GM18517 (cell line): ENCODE data around the gene BTBD18.
A peak's percentile ranks its signal among the peaks of the same experiment; 100 is the strongest.

Experiments used
- ATAC-seq: cut with Tn5 transposase; IDR thresholded peaks from one replicate; pipeline ENCODE4 v1.9.1; 2021; ENCODE audit warnings: mild to moderate bottlenecking, moderate library complexity; ENCODE audit not compliant: unreplicated experiment

BTBD18 gene, protein sequence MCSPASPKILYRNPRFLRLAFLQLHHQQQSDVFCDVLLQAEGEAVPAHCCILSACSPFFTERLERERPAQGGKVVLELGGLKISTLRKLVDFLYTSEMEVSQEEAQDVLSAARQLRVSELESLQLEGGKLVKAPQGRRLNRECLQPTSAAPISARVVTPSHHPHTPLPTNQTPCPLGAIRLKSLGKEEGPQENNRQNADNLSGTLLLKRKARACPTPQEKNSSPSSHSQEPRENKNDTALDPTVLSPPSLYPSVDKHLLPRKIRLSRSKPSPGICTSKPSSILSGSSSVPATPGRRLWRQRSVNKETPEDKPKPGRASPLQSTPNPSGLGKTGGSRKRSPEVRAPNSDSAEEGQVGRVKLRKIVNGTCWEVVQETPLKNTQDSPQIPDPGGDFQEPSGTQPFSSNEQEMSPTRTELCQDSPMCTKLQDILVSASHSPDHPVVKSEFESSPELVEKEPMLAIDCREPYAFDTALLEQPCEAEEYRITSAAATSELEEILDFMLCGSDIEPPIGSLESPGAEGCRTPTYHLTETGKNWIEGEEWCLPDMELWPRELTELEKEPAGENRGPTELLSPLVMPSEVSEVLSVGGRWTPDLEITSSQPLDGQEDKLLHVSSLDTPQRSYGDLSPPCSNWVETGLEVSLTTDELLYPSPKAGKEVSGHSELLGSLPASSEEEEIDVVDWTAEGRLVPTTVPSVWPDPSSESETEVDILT

DNA sequence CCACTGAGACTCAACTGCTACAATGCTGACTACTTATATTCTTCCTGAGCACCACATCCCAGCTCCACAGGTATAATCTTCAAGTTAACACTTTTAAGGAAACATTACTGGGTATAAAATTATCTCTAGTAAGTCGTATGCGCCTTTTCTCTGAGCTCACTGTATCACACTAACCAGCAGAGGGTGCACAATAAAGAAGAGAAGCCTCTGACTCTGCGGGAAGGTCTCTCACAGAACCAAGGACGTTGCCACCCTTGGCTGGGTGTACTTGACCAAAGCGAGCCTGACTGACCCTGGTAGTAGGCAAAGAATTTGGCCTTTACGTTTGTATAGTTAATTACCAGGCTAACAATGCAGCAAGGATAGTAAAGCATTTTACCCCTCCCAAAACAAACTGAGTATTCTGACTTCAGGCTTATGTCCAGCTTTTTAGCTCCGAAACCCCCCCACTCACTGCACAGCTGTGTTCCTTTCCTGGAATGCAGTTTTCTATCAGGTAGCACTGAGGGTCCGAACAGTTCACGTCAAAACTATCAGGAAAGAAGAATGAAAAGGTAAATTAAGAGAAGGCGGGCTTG lies at the start of gene BTBD18:
TSS of gene BTBD18 (minus strand) at position 144 of the 578 bp plus-strand sequence. CDS start 631 bp downstream, outside the sequence.
- no peak for ATAC-seq

DNA sequence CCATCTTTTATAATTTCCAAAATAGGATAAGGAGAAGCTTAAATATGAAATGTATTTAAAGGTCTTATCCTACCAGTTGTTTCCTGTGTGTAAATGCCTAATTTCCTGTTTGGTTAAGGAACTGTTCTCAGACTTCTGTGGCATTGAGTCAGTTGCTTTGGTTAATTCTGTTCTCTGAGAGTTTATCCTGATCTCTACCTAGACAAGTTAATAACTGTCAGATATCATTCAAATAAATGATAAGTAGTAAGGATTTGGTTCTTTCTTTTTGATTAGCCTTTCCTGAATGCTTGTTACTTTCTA lies 49.5 kb upstream of the BTBD18 start:
- ATAC-seq = no peak

DNA sequence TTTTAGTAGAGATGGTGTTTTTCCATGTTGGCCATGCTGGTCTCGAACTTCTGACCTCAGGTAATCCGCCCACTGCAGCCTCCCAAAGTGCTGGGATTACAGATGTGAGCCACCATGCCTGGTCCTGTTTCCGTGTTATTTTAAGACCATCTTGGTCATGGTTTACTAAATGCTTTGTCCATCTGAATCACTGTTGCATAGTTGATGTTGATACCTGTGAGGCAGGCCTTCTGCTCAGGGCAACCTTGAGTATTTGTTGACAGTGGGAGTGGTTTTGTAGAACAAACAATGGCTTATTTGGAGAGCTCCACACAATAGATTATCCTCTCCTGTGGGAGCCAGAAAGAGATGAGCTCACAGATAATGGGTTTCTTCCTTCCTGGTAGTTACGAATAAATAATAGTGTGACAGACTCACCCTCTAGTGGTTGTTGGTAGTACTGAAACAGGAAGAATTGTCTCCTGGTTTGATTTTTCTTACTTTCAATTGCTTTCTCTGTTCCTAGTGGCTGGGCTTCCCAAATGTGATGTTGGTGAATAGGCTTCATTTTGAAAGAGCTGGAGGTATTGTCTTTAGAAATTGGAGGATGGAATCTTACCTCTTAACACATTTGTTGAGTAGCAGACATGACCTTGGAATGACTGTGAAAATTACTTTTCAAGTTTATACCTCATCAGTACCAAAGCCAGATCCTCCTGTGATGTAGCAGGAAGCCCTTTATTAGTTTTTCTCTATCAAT lies 49.0 kb upstream of the BTBD18 start:
- peak; percentile 91 for ATAC-seq

DNA sequence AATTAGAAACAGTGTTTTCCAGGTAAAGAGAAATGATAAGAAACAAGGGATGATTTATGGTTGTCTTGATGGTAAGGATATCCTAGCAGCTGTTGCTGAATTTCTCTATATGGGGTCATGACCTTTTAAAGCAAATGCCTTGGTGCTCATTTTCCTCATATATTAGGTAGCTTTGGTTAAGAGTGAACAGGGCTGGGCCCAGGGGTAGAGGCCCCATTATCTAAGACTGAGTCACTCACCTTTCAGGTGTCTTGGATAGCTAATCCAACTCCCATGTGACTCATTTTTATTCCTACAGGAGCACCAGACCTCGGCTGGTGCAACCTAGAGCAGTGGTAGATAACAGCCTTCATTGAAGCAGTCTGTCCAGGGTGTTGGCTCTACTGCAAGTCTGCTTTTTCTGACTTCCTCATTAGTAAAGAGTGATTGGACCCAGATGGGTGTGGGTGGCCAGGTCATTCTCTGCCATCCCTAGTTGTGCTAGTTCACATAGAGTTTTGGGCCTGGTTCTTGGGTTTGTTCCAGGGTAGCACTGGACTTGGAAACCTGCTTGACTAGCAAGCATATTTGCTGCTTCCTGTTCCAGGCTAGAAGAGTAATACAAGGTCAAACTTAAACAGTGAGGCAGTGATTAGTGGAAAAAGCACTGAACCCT lies 47.4 kb upstream of the BTBD18 start:
- no peak for ATAC-seq

DNA sequence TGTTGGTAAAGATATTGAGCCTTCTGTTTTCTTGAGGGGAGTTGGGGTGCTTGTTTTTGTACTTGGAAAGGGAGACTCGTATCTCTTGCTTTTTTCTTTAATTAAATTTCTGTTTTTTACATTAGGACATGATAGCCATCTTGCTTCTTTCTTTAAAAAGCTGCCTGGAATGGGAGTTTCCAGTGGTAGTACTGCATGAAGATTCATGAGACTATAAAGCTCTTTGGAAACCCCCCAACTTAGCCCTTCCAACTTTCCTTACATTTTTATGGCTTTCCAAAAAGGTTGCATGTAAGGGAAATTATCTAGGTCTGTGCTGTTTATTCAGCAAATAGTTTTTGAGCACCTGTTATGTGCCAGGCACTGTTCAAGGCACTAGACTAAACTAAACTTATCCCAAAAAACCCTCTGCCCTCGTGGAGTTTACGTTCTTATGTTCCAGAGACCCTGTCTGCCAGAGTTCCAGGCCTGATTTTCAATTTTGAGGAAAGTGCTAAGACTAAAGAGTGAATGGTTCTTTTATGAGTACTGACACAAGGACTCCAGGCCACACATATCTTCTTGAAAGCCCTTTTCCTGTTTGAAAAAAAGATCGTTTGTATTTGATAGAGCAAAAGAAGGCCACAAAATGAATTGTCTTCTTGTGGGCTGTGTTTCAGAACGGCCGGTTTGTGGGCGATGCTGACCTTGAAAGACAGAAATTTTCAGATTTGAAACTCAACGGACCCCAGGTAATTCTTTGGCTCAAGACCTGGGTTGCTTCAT lies 41.9 kb upstream of the BTBD18 start:
- no peak for ATAC-seq

DNA sequence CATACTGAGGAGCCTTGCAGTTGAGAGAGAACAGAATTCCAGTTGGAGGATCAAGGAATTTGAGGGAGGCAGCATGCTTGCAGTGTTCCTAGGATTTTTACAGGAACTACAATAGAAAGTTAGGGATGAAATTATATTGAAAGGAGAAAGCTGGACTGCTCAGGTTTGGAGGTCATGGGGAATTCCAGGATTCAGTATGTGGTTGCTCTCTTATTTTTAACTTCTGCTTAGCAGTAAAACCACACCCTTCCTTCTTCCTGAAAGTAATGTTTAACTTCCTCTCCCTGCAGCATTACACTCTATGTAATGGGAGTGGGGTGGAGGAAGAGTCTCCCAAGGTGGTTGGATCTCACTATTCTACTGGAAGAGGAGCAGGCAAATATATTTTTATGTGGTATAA lies 41.3 kb upstream of the BTBD18 start:
- peak; percentile 11 for ATAC-seq

DNA sequence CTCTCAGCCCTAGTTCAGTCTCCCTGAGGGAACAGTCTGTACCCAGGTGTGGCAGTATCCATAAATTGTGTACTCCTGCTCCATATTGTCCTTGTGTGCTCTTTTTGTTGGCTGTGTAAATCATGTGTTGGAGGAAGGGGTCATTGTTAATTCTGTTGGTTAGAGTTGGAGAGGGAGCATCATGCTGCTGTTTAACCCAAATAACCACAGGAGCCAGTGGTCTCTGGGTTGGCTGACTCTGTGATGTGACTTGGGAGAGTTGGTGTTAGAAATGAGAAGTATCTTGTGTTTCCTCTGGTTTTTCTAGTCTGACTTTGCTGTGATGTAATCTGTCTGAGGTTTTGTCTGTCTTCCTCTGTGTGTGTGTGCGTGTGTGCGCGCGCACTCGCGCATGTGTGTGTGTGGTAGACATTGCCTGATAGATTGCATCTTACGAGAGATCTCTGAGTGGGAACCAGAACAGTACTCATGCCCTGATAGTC lies 40.5 kb upstream of the BTBD18 start:
- peak; percentile 93 for ATAC-seq

DNA sequence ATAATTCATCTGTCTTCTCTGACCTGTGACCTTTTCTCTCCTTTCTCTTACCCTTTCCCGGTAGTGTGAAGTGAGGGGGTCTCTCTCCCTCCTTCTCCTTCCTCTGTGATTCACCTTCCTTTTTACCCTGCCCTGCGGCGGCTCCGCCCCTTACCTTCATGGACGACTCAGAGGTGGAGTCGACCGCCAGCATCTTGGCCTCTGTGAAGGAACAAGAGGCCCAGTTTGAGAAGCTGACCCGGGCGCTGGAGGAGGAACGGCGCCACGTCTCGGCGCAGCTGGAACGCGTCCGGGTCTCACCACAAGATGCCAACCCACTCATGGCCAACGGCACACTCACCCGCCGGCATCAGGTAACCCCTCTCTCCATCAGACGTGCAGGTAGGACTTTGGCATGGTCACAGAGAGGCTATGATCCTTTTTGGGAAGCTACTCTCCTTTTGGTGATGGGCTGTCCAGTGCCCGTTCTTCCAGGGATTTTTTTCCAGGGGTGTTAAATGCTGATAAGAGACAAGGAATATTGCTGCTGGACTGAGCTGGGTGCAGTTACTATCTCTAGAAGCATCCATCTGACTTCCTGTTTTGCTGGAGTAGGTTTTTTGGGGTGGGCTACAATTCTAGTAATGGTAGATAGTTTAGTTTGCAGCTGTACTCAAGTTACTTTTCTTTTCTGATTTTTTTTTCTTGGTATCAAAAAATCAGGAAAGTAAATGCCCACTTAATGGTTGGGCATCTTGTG lies 39.9 kb upstream of the BTBD18 start:
- no peak for ATAC-seq

DNA sequence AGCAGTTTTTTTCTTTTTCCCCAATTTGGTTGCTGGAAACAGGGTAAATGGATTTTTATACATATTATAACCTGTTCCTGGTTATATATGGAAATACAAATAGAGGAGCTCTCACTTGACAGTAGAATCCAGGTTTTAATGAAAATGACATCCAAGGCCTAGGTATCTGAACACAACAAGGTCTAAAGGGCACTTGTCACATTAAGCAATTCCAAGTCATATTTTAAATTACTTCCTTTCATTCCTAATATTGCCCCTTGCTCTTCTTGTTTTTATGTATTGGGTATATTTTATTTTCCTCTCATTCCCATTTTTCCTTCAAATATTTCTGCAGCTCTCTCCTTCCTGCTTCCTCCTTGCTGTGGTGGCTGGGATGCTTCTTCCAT lies 37.1 kb upstream of the BTBD18 start:
- ATAC-seq = no peak

DNA sequence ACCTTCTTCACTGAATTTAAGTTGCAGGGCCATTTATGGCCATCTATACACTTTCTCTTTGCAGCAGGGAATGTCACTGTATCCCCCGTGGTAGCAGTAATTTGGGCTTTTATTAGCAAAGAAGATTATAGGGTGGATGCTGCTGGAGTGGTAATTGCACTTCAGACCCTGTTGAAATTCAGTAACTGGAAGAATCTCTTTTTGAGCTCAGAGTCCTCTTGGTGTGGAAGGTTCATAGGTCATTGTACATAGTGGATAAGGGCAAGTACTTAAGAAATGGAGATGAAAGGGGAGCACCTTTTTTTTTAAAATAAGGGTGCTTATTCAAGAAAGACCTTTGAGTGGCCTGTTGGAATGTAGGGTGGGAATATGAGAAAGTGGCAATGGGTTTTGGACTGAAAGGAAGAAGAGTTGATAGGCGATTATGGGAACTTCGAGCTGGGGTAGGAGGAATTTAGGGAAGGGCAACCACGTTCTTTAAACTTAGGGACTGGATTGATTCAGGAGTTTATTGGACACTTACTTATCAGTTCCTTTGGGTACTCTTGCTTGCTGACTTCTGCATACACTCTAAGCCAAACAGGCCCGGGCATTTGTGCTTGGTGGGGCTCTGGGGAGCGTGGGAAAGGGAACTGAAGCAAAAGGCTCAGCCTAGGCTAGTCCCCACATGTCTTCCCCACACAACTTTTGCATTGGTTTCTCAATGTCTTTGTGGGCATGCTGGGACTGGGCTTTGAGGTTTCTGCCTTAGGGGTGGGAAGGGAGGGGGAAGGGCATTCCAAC lies 36.5 kb upstream of the BTBD18 start:
- ATAC-seq = no peak

DNA sequence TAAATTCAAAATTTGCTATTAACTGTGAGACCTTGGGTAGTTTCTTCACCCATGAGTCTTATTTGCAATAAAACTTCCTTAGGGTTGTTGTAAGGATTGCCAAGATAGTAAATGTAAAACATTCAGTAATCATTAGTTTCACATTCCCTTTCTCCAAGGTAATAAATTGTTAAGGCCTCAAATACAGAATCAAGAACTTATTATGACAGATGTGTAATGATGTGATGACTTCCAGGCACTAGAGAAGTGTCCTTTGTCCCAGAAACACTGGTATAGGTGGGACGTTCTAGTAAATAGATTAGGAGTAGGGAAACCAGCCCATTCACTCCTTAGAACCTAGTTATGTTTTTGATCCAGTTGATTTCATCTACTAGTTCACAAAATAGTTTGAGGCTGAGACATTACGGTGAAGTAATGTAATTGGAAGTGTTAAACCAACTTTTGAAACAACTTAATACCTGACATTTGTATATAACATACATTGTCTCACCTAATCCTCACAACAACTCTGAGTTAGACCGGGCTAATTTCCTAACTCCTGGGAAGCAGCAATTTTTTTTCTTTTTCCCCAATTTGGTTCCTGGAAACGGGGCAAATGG lies 35.5 kb upstream of the BTBD18 start:
- no peak for ATAC-seq

DNA sequence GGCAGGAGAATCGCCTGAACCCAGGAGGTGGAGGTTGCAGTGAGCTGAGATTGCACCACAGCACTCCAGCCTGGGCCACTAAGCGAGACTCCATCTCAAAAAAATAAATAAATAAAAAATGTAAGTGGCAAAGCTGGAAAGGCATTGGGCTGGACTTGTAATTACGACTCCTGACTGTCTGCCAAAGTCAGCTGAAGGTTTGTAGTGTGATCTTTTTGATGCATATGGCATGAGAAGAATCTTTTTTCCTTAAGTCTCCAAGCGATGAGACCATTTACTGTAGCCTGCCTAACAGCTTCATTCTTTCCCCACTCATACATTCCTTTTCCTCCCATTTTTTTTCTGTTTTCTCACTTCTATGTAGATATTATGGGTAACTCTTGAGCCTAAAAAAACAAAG lies 34.8 kb upstream of the BTBD18 start:
- ATAC-seq = no peak

DNA sequence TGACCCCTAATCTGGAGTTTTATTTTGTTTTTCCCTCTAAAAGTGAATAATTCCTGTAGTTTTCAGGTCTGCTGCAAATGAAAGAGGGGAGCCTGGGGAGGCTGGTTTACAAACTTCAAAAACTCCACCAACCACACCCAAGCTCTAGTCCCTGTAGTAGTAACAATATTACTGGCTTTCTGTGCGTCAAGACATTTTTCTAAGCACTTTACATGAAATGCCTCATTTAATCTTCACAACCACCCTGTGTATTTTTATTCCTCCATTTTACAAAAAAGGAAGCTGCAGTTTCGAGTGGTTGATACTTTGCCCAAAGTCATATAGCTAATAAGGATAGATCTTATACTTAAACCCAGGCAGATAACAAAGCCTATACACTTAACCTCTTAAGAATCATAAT lies 33.5 kb upstream of the BTBD18 start:
- ATAC-seq = no peak

DNA sequence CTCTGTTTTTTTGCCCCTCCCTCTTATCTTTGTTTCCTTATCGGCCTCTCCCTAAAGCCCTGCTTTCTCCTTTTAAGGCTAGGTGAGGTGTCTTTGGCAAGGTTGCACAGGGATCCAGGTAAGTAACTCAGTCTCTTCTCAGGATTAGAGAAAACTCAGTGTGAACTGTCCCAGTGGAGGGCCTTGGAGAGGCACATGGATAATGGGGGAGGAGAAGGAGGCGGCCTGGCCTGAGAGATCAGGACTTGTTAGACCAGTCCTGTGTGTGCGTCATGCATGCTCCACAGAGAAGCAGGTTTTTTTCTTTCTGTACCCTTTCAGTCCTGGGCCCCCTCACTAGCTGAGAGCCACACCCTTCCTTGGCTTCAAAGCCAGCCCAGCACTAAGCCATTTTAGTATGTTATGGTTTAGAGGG lies 29.9 kb upstream of the BTBD18 start:
- ATAC-seq = no peak

DNA sequence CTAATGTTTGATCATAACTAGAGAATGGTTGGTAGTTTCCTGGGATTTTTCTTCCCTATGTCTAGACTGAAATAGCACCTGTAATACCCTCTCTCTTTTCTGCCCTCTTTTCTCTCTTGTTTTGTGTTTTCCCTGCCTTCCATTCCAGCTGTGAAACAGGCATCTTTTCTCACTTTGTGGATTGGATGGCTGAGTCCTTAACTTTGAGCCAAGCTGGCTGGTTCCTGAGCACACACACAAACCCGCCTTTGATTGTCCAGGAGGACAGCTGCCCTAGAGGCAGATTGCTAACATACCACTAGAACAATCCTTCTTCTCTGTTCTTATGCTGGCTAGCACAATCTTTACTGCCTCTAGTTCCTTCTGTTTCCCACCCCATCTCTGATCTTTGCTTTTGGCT lies 27.7 kb upstream of the BTBD18 start:
- no peak for ATAC-seq

DNA sequence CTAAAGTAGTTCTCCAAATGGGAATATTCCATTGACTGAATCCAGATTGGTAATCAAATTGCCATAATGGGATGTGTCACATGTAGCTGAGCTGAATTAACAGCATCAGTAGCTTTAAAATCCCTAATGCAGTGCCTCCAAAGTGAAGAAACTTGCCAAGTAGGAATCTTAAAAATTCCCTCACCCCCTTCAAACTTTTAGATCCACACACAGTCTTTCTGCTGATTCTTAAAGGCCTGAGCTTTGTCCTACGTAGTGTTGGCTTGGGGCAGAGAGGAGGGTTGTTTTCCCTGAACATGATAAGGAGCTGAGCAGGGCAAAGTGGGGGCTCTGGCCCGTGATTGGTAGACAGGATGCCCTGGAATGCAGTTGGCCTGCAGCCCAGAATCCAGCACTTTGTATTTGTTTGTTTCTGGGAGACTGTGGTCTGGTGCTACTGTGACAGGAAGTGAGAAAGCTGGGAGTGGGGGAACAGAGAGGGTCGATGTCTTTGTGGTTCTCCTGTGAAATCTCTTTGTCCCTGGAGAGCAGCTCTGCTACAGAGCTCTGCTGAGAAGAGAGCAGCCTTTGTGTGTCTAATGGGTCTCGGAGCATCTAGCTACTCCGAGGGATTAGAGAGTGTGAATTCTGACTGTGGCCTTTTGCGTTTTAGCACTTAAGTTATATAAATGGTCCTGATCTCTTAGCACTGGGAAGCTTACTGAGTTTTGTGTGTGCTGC lies 26.9 kb upstream of the BTBD18 start:
- no peak for ATAC-seq

DNA sequence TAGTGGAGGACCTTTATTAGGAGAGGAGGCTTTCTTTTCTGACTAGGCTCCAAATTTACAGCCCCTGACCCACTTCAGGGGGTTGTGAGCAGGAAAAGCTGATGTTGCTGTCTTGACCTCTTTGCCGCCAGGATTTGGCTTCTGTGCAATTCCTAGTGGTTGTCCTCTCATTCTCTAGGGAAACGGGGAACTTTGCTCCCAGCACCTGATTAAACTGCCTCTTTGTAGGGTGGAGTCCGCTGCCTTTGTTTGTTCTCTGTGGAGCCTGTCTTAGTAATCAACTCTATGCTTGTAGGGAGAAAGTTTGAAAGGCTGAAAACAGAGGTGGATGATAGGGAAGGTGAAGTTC lies 26.3 kb upstream of the BTBD18 start:
- ATAC-seq = no peak
